ENCODE measurements around the gene ZNF681.
"Not testable (repeated sequence)": the region's sequence is repeated elsewhere in the genome, so short reads cannot be mapped to it uniquely, and the experiment has no call there.

Gene ZNF681

GRCh38 chr19:23788411-23788810, 29.7 kb upstream of the ZNF681 start:
- no peak for DNase-seq (ENCODE audit: low read depth)
- H3K9ac ChIP-seq (ENCODE audit: low read length), result no peak overlapping the region
- peaks cover 15% of the 10 kb centered on the region for H3K9me3 ChIP-seq (ENCODE audit: control insufficient read depth, low read length)
- H3K4me3 ChIP-seq (ENCODE audit: low read length), result no peak overlapping the region
- no peaks in the 10 kb centered on the region for H3K27me3 ChIP-seq (replicated peaks; ENCODE audit: control insufficient read depth, insufficient read depth, low read length)
- no peaks in the 10 kb centered on the region for H3K36me3 ChIP-seq (ENCODE audit: control insufficient read depth, insufficient read depth, low read length, severe bottlenecking)
- H3K4me1 ChIP-seq (ENCODE audit: control insufficient read depth, insufficient read depth, low read length), result no peaks in the 10 kb centered on the region

GRCh38 chr19:23787106-23787505, 28.4 kb upstream of the ZNF681 start:
- Histone ChIP-seq H3K4me3 (ENCODE audit: low read length) (no peak overlapping the region), H3K27me3 (replicated peaks; ENCODE audit: control insufficient read depth, insufficient read depth, low read length) (no peaks in the 10 kb centered on the region), H3K4me1 (ENCODE audit: control insufficient read depth, insufficient read depth, low read length) (no peaks in the 10 kb centered on the region), H3K9ac (ENCODE audit: low read length) (no peak overlapping the region), H3K36me3 (ENCODE audit: control insufficient read depth, insufficient read depth, low read length, severe bottlenecking) (no peaks in the 10 kb centered on the region), H3K9me3 (ENCODE audit: control insufficient read depth, low read length) (peaks cover 26% of the 10 kb centered on the region)
- DNase-seq (ENCODE audit: low read depth), result no peak

- Histone ChIP-seq H3K4me1 (ENCODE audit: control insufficient read depth, insufficient read depth, low read length) (no peaks in the 10 kb centered on the region), H3K9ac (ENCODE audit: low read length) (no peak overlapping the region), H3K27me3 (replicated peaks; ENCODE audit: control insufficient read depth, insufficient read depth, low read length) (no peaks in the 10 kb centered on the region), H3K4me3 (ENCODE audit: low read length) (no peak overlapping the region), H3K9me3 (ENCODE audit: control insufficient read depth, low read length) (peaks cover 33% of the 10 kb centered on the region), H3K36me3 (ENCODE audit: control insufficient read depth, insufficient read depth, low read length, severe bottlenecking) (no peaks in the 10 kb centered on the region)
- DNase-seq (ENCODE audit: low read depth), result no peak
These were observed 27.3 kb upstream of the ZNF681 start for GRCh38 chr19:23785982-23786381.

GRCh38 chr19:23784274-23784673, 25.6 kb upstream of the ZNF681 start:
- H3K4me1 ChIP-seq (ENCODE audit: control insufficient read depth, insufficient read depth, low read length), result no peaks in the 10 kb centered on the region
- H3K9ac ChIP-seq (ENCODE audit: low read length), result no peak overlapping the region
- DNase-seq (ENCODE audit: low read depth), result no peak
- no peaks in the 10 kb centered on the region for H3K36me3 ChIP-seq (ENCODE audit: control insufficient read depth, insufficient read depth, low read length, severe bottlenecking)
- peaks cover 37% of the 10 kb centered on the region for H3K9me3 ChIP-seq (ENCODE audit: control insufficient read depth, low read length)
- H3K4me3 ChIP-seq (ENCODE audit: low read length), result no peak overlapping the region
- no peaks in the 10 kb centered on the region for H3K27me3 ChIP-seq (replicated peaks; ENCODE audit: control insufficient read depth, insufficient read depth, low read length)

GRCh38 chr19:23783636-23784035, 24.9 kb upstream of the ZNF681 start:
- Histone ChIP-seq H3K27me3 (replicated peaks; ENCODE audit: control insufficient read depth, insufficient read depth, low read length) (no peaks in the 10 kb centered on the region), H3K9me3 (ENCODE audit: control insufficient read depth, low read length) (peaks cover 37% of the 10 kb centered on the region), H3K4me1 (ENCODE audit: control insufficient read depth, insufficient read depth, low read length) (no peaks in the 10 kb centered on the region), H3K9ac (ENCODE audit: low read length) (no peak overlapping the region), H3K4me3 (ENCODE audit: low read length) (no peak overlapping the region), H3K36me3 (ENCODE audit: control insufficient read depth, insufficient read depth, low read length, severe bottlenecking) (no peaks in the 10 kb centered on the region)
- DNase-seq (ENCODE audit: low read depth), result no peak

GRCh38 chr19:23779645-23780044, 21.0 kb upstream of the ZNF681 start:
- Histone ChIP-seq H3K27me3 (replicated peaks; ENCODE audit: control insufficient read depth, insufficient read depth, low read length) (no peaks in the 10 kb centered on the region), H3K4me1 (ENCODE audit: control insufficient read depth, insufficient read depth, low read length) (no peaks in the 10 kb centered on the region), H3K9me3 (ENCODE audit: control insufficient read depth, low read length) (peaks cover 32% of the 10 kb centered on the region), H3K9ac (ENCODE audit: low read length) (no peak overlapping the region), H3K4me3 (ENCODE audit: low read length) (no peak overlapping the region), H3K36me3 (ENCODE audit: control insufficient read depth, insufficient read depth, low read length, severe bottlenecking) (no peaks in the 10 kb centered on the region)
- no peak for DNase-seq (ENCODE audit: low read depth)

- no peak for DNase-seq (ENCODE audit: low read depth)
- H3K9ac ChIP-seq (ENCODE audit: low read length), result no peak overlapping the region
- no peaks in the 10 kb centered on the region for H3K27me3 ChIP-seq (replicated peaks; ENCODE audit: control insufficient read depth, insufficient read depth, low read length)
- no peaks in the 10 kb centered on the region for H3K4me1 ChIP-seq (ENCODE audit: control insufficient read depth, insufficient read depth, low read length)
- no peaks in the 10 kb centered on the region for H3K36me3 ChIP-seq (ENCODE audit: control insufficient read depth, insufficient read depth, low read length, severe bottlenecking)
- H3K4me3 ChIP-seq (ENCODE audit: low read length), result no peak overlapping the region
- H3K9me3 ChIP-seq (ENCODE audit: control insufficient read depth, low read length), result peaks cover 23% of the 10 kb centered on the region
These were observed 19.9 kb upstream of the ZNF681 start for GRCh38 chr19:23778566-23778965.

- H3K4me1 ChIP-seq (ENCODE audit: control insufficient read depth, insufficient read depth, low read length); H3K36me3 ChIP-seq (ENCODE audit: control insufficient read depth, insufficient read depth, low read length, severe bottlenecking); H3K9ac ChIP-seq (ENCODE audit: low read length); DNase-seq (ENCODE audit: low read depth); H3K4me3 ChIP-seq (ENCODE audit: low read length); H3K27me3 ChIP-seq (replicated peaks; ENCODE audit: control insufficient read depth, insufficient read depth, low read length): not testable (repeated sequence)
- H3K9me3 ChIP-seq (ENCODE audit: control insufficient read depth, low read length), result peaks cover 18% of the 10 kb centered on the region
These were observed 19.3 kb upstream of the ZNF681 start for GRCh38 chr19:23778036-23778435.

GRCh38 chr19:23777216-23777615, 18.5 kb upstream of the ZNF681 start:
- H3K27me3 ChIP-seq (replicated peaks; ENCODE audit: control insufficient read depth, insufficient read depth, low read length), result no peaks in the 10 kb centered on the region
- peaks cover 12% of the 10 kb centered on the region for H3K9me3 ChIP-seq (ENCODE audit: control insufficient read depth, low read length)
- DNase-seq (ENCODE audit: low read depth), result no peak
- H3K9ac ChIP-seq (ENCODE audit: low read length), result no peak overlapping the region
- H3K4me1 ChIP-seq (ENCODE audit: control insufficient read depth, insufficient read depth, low read length), result no peaks in the 10 kb centered on the region
- no peaks in the 10 kb centered on the region for H3K36me3 ChIP-seq (ENCODE audit: control insufficient read depth, insufficient read depth, low read length, severe bottlenecking)
- H3K4me3 ChIP-seq (ENCODE audit: low read length), result no peak overlapping the region

- no peaks in the 10 kb centered on the region for H3K4me1 ChIP-seq (ENCODE audit: control insufficient read depth, insufficient read depth, low read length)
- no peak overlapping the region for H3K9ac ChIP-seq (ENCODE audit: low read length)
- H3K27me3 ChIP-seq (replicated peaks; ENCODE audit: control insufficient read depth, insufficient read depth, low read length), result no peaks in the 10 kb centered on the region
- no peak overlapping the region for H3K4me3 ChIP-seq (ENCODE audit: low read length)
- H3K9me3 ChIP-seq (ENCODE audit: control insufficient read depth, low read length), result peaks cover 7% of the 10 kb centered on the region
- no peak for DNase-seq (ENCODE audit: low read depth)
- H3K36me3 ChIP-seq (ENCODE audit: control insufficient read depth, insufficient read depth, low read length, severe bottlenecking), result no peaks in the 10 kb centered on the region
These were observed 18.0 kb upstream of the ZNF681 start for GRCh38 chr19:23776507-23777205.

GRCh38 chr19:23774524-23774971, 15.9 kb upstream of the ZNF681 start:
- Histone ChIP-seq H3K9me3 (ENCODE audit: control insufficient read depth, low read length) (no peaks in the 10 kb centered on the region), H3K36me3 (ENCODE audit: control insufficient read depth, insufficient read depth, low read length, severe bottlenecking) (no peaks in the 10 kb centered on the region), H3K27me3 (replicated peaks; ENCODE audit: control insufficient read depth, insufficient read depth, low read length) (no peaks in the 10 kb centered on the region), H3K4me3 (ENCODE audit: low read length) (no peak overlapping the region), H3K9ac (ENCODE audit: low read length) (no peak overlapping the region), H3K4me1 (ENCODE audit: control insufficient read depth, insufficient read depth, low read length) (no peaks in the 10 kb centered on the region)
- DNase-seq (ENCODE audit: low read depth), result no peak

- Histone ChIP-seq H3K36me3 (ENCODE audit: control insufficient read depth, insufficient read depth, low read length, severe bottlenecking) (no peaks in the 10 kb centered on the region), H3K27me3 (replicated peaks; ENCODE audit: control insufficient read depth, insufficient read depth, low read length) (no peaks in the 10 kb centered on the region), H3K4me3 (ENCODE audit: low read length) (no peak overlapping the region), H3K9me3 (ENCODE audit: control insufficient read depth, low read length) (no peaks in the 10 kb centered on the region), H3K4me1 (ENCODE audit: control insufficient read depth, insufficient read depth, low read length) (no peaks in the 10 kb centered on the region), H3K9ac (ENCODE audit: low read length) (no peak overlapping the region)
- DNase-seq (ENCODE audit: low read depth), result no peak
These were observed 15.4 kb upstream of the ZNF681 start for GRCh38 chr19:23774106-23774505.

All from adipocyte (in vitro differentiated cells).